ENCODE results near the gene SGK1.

DNA sequence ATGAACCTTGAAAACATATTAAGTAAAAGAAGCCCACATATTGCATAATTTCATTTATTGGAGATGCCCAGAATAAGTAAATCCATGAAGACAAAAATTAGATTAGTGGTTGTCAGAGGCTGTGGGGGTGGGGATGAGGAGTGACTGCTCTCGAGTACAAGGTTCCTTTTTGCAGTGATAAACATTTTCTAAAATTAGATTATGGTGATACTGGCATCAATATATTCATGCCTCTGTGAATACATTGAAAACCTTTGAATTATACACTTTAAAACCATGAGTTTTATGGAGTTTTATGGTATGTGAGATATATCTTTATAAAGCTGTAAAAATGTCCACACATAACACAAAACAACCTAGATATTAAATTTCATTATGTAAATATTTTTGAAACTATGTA, 189.8 kb downstream of the SGK1 start:
- TF ChIP-seq POLR2AphosphoS5 (IDR thresholded peaks at IDR 0.05): no peak
- TF ChIP-seq EZH2 (IDR thresholded peaks at IDR 0.05; ENCODE audit: borderline replicate concordance, insufficient read depth, low read length, poor library complexity, severe bottlenecking): no peak
- TF ChIP-seq, protein P1, sequence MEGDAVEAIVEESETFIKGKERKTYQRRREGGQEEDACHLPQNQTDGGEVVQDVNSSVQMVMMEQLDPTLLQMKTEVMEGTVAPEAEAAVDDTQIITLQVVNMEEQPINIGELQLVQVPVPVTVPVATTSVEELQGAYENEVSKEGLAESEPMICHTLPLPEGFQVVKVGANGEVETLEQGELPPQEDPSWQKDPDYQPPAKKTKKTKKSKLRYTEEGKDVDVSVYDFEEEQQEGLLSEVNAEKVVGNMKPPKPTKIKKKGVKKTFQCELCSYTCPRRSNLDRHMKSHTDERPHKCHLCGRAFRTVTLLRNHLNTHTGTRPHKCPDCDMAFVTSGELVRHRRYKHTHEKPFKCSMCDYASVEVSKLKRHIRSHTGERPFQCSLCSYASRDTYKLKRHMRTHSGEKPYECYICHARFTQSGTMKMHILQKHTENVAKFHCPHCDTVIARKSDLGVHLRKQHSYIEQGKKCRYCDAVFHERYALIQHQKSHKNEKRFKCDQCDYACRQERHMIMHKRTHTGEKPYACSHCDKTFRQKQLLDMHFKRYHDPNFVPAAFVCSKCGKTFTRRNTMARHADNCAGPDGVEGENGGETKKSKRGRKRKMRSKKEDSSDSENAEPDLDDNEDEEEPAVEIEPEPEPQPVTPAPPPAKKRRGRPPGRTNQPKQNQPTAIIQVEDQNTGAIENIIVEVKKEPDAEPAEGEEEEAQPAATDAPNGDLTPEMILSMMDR (IDR thresholded peaks at IDR 0.05; ENCODE audit: poor library complexity, severe bottlenecking): no peak
- TF ChIP-seq EP300 (conservative IDR thresholded peaks at IDR 0.05; ENCODE audit: poor library complexity, severe bottlenecking): no peak
- no peak for TF ChIP-seq RAD21 (conservative IDR thresholded peaks at IDR 0.05)
- no peak for TF ChIP-seq SMC3 (conservative IDR thresholded peaks at IDR 0.05; ENCODE audit: poor library complexity)
